ENCODE results near the gene HNRNPU.

The HNRNPU gene

DNA sequence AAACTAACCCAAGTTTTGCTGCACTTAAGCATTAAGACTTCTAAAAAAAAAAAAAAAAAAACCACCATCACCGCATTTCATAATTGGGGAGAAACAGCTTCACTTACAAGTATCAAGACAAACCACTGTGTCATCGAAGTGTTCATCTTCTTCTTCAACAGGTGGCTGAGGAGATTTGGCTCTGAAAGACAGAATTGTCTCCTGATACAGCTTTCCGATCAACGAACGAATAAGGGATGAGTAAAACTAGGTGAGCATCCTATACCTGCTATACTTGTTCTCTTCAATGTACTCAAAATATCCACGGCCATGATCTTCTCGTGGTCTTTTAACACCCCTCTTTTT is 2.0 kb downstream of the HNRNPU start:
- DNase-seq = peak in 1 of 2 experiments; percentile 77

DNA sequence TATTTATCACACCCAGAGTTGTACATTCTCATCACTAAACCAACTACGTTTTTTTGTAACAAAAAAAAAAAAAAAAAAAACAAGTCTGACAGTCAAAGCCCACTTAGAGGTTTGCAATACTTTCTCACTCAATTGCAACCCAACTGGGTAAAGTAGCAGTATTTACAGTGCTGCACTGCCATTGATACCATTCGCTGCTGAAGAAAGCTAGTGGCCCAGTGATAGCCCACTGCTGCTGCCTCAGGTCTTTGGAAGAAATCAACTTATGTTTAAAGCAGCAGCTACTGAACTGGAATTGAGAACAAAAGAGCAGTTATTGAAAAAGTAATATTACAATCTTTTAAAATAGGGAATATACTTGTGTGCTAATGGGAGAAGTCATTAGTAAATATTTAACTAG is 2.7 kb downstream of the HNRNPU start:
- no peak for DNase-seq

GRCh38 chr1:244860914-244861610 is 3.3 kb downstream of the HNRNPU start:
- DNase-seq = no peak

DNA sequence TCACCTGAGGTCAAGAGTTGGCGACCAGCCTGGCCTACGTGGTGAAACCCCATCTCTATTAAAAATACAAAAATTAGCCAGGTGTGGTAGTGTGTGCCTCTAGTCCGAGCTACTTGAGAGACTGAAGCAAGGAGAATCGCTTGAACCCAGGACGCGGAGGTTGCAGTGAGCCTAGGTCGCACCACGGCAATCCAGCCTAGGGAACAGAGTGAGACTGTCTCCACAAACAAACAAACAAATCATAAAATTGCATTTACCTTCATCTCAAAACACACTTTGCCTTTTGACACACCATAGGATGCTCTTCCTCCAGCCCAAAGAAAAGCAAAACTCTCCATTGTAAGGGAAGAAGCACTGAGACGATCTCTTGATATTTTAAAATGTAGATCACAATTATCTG is 4.3 kb downstream of the HNRNPU start:
- no peak for DNase-seq

- DNase-seq = no peak
Observed at GRCh38 chr1:244858357-244858756, 6.0 kb downstream of the HNRNPU start.

GRCh38 chr1:244857761-244858160 is 6.6 kb downstream of the HNRNPU start:
- no peak for DNase-seq

- DNase-seq = no peak
Observed at GRCh38 chr1:244854865-244855578, 9.3 kb downstream of the HNRNPU start.

GRCh38 chr1:244854166-244854565 is 10.2 kb downstream of the HNRNPU start:
- DNase-seq = no peak

DNA sequence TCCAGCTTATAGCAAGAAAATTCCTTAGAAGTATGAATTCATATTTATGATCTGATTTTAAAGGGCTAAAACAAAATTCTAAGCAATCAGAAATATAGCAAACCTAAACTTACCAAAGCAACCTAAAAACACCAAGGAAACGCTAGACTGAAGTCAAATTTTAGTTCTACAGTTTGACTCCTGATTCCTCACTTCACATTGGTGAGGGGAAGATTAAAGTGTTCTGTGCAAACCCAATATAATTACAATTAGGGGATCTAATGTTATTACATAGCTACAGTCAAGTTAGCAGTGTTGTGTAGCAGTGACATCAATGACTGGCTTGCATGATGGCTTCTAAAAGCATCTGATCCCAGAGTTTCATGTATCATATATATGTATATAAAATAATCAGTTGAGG is 11.6 kb downstream of the HNRNPU start:
- no peak for DNase-seq

- DNase-seq = no peak
Observed at GRCh38 chr1:244851546-244852231, 12.7 kb downstream of the HNRNPU start.

DNA sequence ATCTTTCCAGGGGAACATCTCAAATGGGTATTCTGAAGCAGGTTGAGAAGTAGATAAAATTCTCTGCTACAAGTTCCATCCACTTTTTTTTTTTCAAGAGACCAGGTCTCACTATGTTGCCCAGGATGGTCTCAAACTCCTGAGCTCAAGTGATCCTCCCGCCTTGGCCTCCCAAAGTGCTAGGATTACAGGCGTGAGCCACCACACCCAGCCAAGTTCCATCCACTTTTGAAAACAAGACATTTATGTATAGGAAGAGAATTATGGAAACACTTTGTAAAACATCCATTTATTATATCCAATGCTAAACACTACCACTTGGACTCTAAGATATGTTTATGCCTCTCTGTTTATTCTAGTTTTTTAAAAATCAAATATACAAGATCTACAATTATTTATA is 13.4 kb downstream of the HNRNPU start:
- no peak for DNase-seq

- DNase-seq = no peak
Observed at GRCh38 chr1:244850099-244850852, 14.1 kb downstream of the HNRNPU start.

GRCh38 chr1:244849189-244849866 is 15.0 kb downstream of the HNRNPU start:
- no peak for DNase-seq

DNA sequence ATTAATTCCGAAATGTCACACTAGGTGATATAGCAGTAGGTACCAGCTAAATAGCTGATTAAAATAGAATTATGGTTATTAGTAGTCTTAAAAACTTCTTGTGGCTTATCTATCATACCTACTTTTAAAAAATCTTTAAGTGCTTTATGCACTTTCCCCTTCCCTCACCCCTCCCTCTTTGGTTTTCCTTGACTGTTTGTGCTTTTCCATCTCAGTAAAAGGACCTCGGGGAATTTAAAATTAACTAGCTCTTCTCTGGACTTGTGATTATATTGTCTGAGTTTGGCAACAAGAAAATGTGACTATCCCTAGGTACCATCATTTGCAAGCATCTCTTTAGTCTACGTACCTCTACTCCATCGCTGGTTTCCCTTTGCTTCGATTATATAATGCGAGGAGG is 17.7 kb downstream of the HNRNPU start:
- DNase-seq = no peak

GRCh38 chr1:244844155-244845121 is 19.9 kb downstream of the HNRNPU start:
- DNase-seq = no peak

GRCh38 chr1:244843148-244843978 is 21.0 kb downstream of the HNRNPU start:
- no peak for DNase-seq

DNA sequence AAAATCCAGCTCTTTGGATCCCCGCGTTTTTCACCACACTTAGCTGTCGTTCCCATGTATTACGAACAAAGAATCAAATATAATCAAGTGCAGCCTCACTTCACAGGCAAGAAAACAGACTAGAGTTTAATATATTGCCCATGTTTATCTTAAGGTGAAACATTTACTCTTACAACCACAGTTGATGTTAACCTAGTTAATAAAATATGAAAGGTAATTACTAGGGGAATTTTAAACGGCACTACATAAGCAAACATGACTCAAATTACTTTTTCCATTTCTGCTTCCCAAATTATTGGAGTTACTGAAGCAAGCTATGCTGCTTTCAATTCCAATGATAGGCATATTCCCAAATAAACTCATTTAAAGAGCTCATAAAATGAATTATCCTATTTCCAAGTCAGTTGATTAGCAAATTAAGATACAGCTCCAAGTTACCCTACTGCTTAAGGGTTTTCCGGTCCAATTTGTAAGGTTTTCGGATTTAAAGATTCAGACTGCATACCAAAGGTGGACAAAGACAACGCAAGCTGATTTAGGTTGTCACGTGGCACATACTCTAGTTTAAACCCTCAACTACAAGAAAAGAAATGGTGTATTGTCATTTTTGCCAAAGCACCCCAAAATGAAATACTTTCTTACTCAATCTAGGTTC is 22.9 kb downstream of the HNRNPU start:
- DNase-seq = no peak

- no peak for DNase-seq
Observed at GRCh38 chr1:244840219-244840794, 24.0 kb downstream of the HNRNPU start.

DNA sequence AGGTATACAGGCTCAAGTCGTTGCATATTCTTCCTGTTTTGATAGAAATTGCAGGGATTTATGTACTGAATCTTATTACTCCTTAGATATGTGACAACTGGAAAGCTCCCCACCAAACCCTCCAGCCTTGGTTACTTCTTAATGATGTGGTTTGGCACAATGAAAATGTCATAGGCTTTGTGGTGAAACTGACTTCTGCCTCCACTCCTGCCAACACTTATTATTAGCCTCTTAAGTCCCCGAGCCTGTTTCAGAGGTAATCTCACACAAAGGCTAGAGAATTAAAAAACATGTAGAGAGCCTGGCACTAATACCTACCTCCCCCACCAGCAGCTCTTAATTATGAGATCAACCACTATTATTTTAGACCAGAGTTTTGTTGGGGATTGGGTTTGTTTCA is 24.7 kb downstream of the HNRNPU start:
- DNase-seq = no peak
